Progenitor cell of endocrine pancreas (in vitro differentiated cells): ENCODE measurements around the gene DDRGK1. TPM values are rescaled to one million over a fixed set of nuclear protein-coding genes. Genes with fewer than 3 reads are reported as not detected.

ENCODE experiments used
- DNase-seq: peaks from one replicate; pipeline ENCODE4 v3.0.0; 2021; ENCODE audit warnings: low spot score; ENCODE audit not compliant: unreplicated experiment
- H3K27ac Mint-ChIP-seq: 2 replicates; pipeline ENCODE4 v1.8.0; 2021; ENCODE audit warnings: mild to moderate bottlenecking, moderate library complexity, mixed read lengths
- H3K27me3 Mint-ChIP-seq: 2 replicates; pipeline ENCODE4 v1.8.0; 2021; ENCODE audit warnings: mixed read lengths
- H3K36me3 Mint-ChIP-seq: 2 replicates; pipeline ENCODE4 v1.8.0; 2022; ENCODE audit warnings: mixed read lengths; ENCODE audit not compliant: insufficient read depth
- H3K4me1 Mint-ChIP-seq: 2 replicates; pipeline ENCODE4 v1.8.0; 2021; ENCODE audit warnings: low read depth, mixed read lengths
- H3K4me3 Mint-ChIP-seq: 2 replicates; pipeline ENCODE4 v1.8.0; 2021; ENCODE audit warnings: low read depth, mild to moderate bottlenecking, moderate library complexity, mixed read lengths
- H3K9me3 Mint-ChIP-seq: 2 replicates; pipeline ENCODE4 v1.8.0; 2021; ENCODE audit warnings: low read depth, mixed read lengths
- CTCF ChIP-seq: fragments of 200-600 bp; sonication (generic); IDR thresholded peaks from one replicate; pipeline ENCODE4 v1.5.0; 2021; ENCODE audit warnings: antibody characterized with exemption, mild to moderate bottlenecking; ENCODE audit not compliant: unreplicated experiment
- total RNA-seq: library from RNA; stranded (reverse); gene quantifications from 2 replicates; pipeline ENCODE4 v1.2.1, GENCODE V29; 2021

The DDRGK1 gene
- total RNA-seq, 1 donor from 2014 or later: 78.0 TPM

GRCh38 chr20:3247638-3248037, 43.2 kb upstream of the DDRGK1 start:
- H3K4me3 Mint-ChIP-seq: no peak overlapping the region
- peaks cover 15% of the 10 kb centered on the region for H3K36me3 Mint-ChIP-seq
- no peaks in the 10 kb centered on the region for H3K9me3 Mint-ChIP-seq
- no peak for DNase-seq
- peaks cover 50% of the 10 kb centered on the region for H3K27me3 Mint-ChIP-seq
- no peaks in the 10 kb centered on the region for H3K4me1 Mint-ChIP-seq
- no peak for TF ChIP-seq CTCF
- H3K27ac Mint-ChIP-seq: no peak overlapping the region

- H3K36me3 Mint-ChIP-seq: peaks cover 11% of the 10 kb centered on the region
- peaks cover 58% of the 10 kb centered on the region for H3K27me3 Mint-ChIP-seq
- TF ChIP-seq CTCF: no peak
- no peaks in the 10 kb centered on the region for H3K4me1 Mint-ChIP-seq
- H3K9me3 Mint-ChIP-seq: no peaks in the 10 kb centered on the region
- no peak for DNase-seq
- no peak overlapping the region for H3K4me3 Mint-ChIP-seq
- H3K27ac Mint-ChIP-seq: no peak overlapping the region
Observed at GRCh38 chr20:3246682-3247081, 42.2 kb upstream of the DDRGK1 start.

GRCh38 chr20:3245711-3246110, 41.2 kb upstream of the DDRGK1 start:
- DNase-seq: no peak
- no peak for TF ChIP-seq CTCF
- no peaks in the 10 kb centered on the region for H3K9me3 Mint-ChIP-seq
- H3K4me3 Mint-ChIP-seq: no peak overlapping the region
- H3K27me3 Mint-ChIP-seq: peaks cover 65% of the 10 kb centered on the region
- no peaks in the 10 kb centered on the region for H3K4me1 Mint-ChIP-seq
- H3K27ac Mint-ChIP-seq: no peak overlapping the region
- H3K36me3 Mint-ChIP-seq: peaks cover 8% of the 10 kb centered on the region

GRCh38 chr20:3245156-3245555, 40.7 kb upstream of the DDRGK1 start:
- no peak for DNase-seq
- Mint-ChIP-seq H3K36me3 (peaks cover 4% of the 10 kb centered on the region), H3K4me3 (no peak overlapping the region), H3K9me3 (no peaks in the 10 kb centered on the region), H3K27me3 (peaks cover 65% of the 10 kb centered on the region), H3K27ac (peak overlapping the region; percentile 88), H3K4me1 (no peaks in the 10 kb centered on the region)
- no peak for TF ChIP-seq CTCF

- H3K4me1 Mint-ChIP-seq: peaks cover 5% of the 10 kb centered on the region
- H3K4me3 Mint-ChIP-seq: no peak overlapping the region
- no peak for DNase-seq
- no peak for TF ChIP-seq CTCF
- no peaks in the 10 kb centered on the region for H3K9me3 Mint-ChIP-seq
- H3K27ac Mint-ChIP-seq: peak overlapping the region; percentile 88
- peaks cover 65% of the 10 kb centered on the region for H3K27me3 Mint-ChIP-seq
- H3K36me3 Mint-ChIP-seq: no peaks in the 10 kb centered on the region
Observed at GRCh38 chr20:3244613-3245012, 40.1 kb upstream of the DDRGK1 start.
